Effector memory CD8-positive, alpha-beta T cell (primary cell): ENCODE measurements around the gene TNNC2.

Source experiments
- ATAC-seq: fragments of 150-1000 bp; cut with Tn5 transposase; replicated peaks from 2 replicates; pipeline ENCODE4 v1.10.0; 2021; ENCODE audit warnings: mild to moderate bottlenecking, moderate library complexity
- DNase-seq, 3 experiments: peaks; one replicate each; pipeline ENCODE4 v3.0.0; 2021
- H3K27ac Mint-ChIP-seq, 2 donors: one replicate each; pipeline ENCODE4 v1.8.0; 2022; ENCODE audit warnings: mild to moderate bottlenecking in 2 of 2, mixed read lengths in 2 of 2, moderate library complexity in 2 of 2
- H3K27me3 Mint-ChIP-seq, 2 donors: one replicate each; pipeline ENCODE4 v1.8.0; 2022; ENCODE audit warnings: mixed read lengths in 2 of 2
- H3K36me3 Mint-ChIP-seq: one replicate; pipeline ENCODE4 v1.8.0; 2022; ENCODE audit warnings: mild to moderate bottlenecking, moderate library complexity, mixed read lengths; ENCODE audit not compliant: insufficient read depth
- H3K4me1 Mint-ChIP-seq, 2 donors: one replicate each; pipeline ENCODE4 v1.8.0; 2022; ENCODE audit warnings: low read depth in 2 of 2, mixed read lengths in 2 of 2
- H3K4me3 Mint-ChIP-seq, 2 donors: one replicate each; pipeline ENCODE4 v1.8.0; 2022; ENCODE audit warnings: mild to moderate bottlenecking in 2 of 2, mixed read lengths in 2 of 2, moderate library complexity in 2 of 2
- H3K9me3 Mint-ChIP-seq, 2 donors: one replicate each; pipeline ENCODE4 v1.8.0; 2022; ENCODE audit warnings: mixed read lengths in 2 of 2

The TNNC2 gene

GRCh38 chr20:45823949-45824835, 2.9 kb downstream of the TNNC2 start:
- ATAC-seq (peak; percentile 87), DNase-seq (peak; percentile 14 to 38 (median 28))
- Mint-ChIP-seq H3K27ac (peak overlapping the region in 1 of 2 donors; percentile 88), H3K4me3 (peak overlapping the region; percentile 81 to 84), H3K27me3 (peaks cover 35 to 36% of the 10 kb centered on the region in 2 donors), H3K36me3 (no peaks in the 10 kb centered on the region), H3K4me1 (peaks cover 9 to 15% of the 10 kb centered on the region in 2 donors), H3K9me3 (no peaks in the 10 kb centered on the region)

DNA sequence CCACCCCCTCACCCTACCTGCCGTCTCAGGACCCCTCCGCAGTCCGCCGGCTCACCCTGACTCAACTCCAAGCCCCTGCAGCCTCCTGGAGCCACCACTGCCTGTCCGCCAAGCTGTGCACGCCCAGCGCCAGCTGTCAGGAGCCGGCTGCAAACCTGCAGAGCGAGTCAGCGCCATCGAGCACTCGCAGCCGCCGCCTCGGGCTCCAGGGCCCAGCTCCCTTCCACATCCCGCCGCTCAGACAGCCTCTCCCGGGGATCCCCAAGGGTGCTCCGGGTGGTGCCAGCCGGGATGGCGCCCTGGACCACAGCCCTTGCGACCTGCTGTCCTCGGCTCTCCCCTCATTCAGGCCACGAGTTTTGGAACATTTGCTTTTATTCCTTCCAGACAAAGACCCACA, 4.3 kb downstream of the TNNC2 start:
- DNase-seq (no peak), ATAC-seq (no peak)
- Mint-ChIP-seq H3K9me3 (no peaks in the 10 kb centered on the region), H3K36me3 (no peaks in the 10 kb centered on the region), H3K27ac (no peak overlapping the region), H3K27me3 (peaks cover 35 to 36% of the 10 kb centered on the region in 2 donors), H3K4me3 (peak overlapping the region in 1 of 2 donors; percentile 37), H3K4me1 (peaks cover 9 to 15% of the 10 kb centered on the region in 2 donors)

DNA sequence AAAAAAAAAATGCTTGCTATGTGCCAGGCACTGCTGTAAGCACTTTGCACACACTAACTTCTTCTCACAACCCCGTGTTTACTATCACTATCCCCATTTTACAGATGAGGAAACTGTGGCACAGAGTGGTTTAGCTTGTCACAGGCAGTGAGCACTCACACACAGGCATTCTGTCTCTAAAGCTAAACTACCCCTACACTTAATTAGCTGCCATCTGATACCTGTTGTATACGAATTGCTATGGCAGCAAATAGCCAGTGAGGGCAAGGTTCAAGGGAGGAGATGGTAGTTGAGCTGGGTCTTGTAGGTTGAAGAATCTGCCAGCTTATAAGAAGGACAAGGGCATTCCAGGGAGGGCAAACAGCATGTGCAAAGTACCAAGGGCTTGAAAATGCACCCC, 5.2 kb downstream of the TNNC2 start:
- no peaks in the 10 kb centered on the region for H3K36me3 Mint-ChIP-seq
- ATAC-seq (no peak), DNase-seq (no peak)
- H3K9me3 Mint-ChIP-seq = no peaks in the 10 kb centered on the region
- peaks cover 9 to 15% of the 10 kb centered on the region in 2 donors for H3K4me1 Mint-ChIP-seq
- no peak overlapping the region for H3K4me3 Mint-ChIP-seq
- H3K27me3 Mint-ChIP-seq = peaks cover 35 to 36% of the 10 kb centered on the region in 2 donors
- no peak overlapping the region for H3K27ac Mint-ChIP-seq

GRCh38 chr20:45819466-45819865, 7.6 kb downstream of the TNNC2 start:
- no peaks in the 10 kb centered on the region for H3K9me3 Mint-ChIP-seq
- no peak overlapping the region for H3K4me3 Mint-ChIP-seq
- no peak overlapping the region for H3K27ac Mint-ChIP-seq
- no peaks in the 10 kb centered on the region for H3K36me3 Mint-ChIP-seq
- peaks cover 28 to 30% of the 10 kb centered on the region in 2 donors for H3K27me3 Mint-ChIP-seq
- H3K4me1 Mint-ChIP-seq = peaks cover 8 to 12% of the 10 kb centered on the region in 2 donors
- ATAC-seq (no peak), DNase-seq (no peak)

DNA sequence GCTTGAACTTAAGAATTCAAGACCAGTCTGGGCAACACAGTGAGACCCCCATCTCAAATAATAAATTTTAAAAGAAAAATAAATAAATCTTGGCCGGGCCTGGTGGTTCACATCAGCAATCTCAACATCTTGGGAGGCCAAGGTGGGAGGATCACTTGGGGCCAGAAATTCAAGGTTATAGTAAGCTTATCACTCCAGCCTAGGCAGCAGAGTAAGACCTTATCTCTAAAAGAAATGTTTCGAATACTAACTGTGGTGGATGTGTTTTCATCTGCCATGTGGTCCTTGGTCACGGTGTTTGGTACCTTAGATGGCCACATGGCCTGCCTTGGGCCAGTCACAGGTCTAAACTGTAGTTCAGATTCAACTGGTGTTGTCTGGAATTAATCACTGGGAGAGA, 8.9 kb downstream of the TNNC2 start:
- Mint-ChIP-seq H3K4me1 (peaks cover 6% of the 10 kb centered on the region in 2 donors), H3K9me3 (no peaks in the 10 kb centered on the region), H3K27me3 (peaks cover 16 to 18% of the 10 kb centered on the region in 2 donors), H3K4me3 (no peak overlapping the region), H3K27ac (no peak overlapping the region), H3K36me3 (peaks cover 1% of the 10 kb centered on the region)
- ATAC-seq (no peak), DNase-seq (no peak)

GRCh38 chr20:45817376-45818194, 9.5 kb downstream of the TNNC2 start:
- ATAC-seq (no peak), DNase-seq (no peak)
- peaks cover 7 to 12% of the 10 kb centered on the region in 2 donors for H3K4me1 Mint-ChIP-seq
- peaks cover 4% of the 10 kb centered on the region for H3K36me3 Mint-ChIP-seq
- no peaks in the 10 kb centered on the region for H3K9me3 Mint-ChIP-seq
- no peak overlapping the region for H3K4me3 Mint-ChIP-seq
- H3K27me3 Mint-ChIP-seq = peaks cover 9 to 14% of the 10 kb centered on the region in 2 donors
- no peak overlapping the region for H3K27ac Mint-ChIP-seq

DNA sequence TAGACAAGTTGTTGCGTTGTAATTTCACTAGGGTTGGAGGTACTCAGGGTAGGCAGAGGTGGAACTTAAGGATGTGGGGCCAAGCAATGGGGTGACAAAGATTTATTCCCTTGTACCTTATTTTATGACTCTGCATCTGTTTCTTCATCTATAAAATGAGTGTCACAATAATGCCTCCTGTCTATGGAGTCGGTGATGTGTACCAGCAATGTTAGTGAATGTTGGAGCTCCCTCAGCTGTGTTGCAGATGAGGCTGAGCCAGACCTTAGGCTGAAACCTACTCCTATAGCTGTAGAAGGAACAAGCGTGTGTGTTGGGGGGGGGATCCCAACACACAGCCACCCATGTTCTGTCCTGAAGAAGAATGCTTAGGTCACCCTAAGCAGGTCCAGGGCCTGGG, 10.2 kb downstream of the TNNC2 start:
- peaks cover 12 to 19% of the 10 kb centered on the region in 2 donors for H3K4me1 Mint-ChIP-seq
- H3K27ac Mint-ChIP-seq = peak overlapping the region in 1 of 2 donors; percentile 30
- ATAC-seq (no peak), DNase-seq (no peak)
- peaks cover 7% of the 10 kb centered on the region for H3K36me3 Mint-ChIP-seq
- H3K4me3 Mint-ChIP-seq = no peak overlapping the region
- H3K27me3 Mint-ChIP-seq = peaks cover 3 to 7% of the 10 kb centered on the region in 2 donors
- H3K9me3 Mint-ChIP-seq = no peaks in the 10 kb centered on the region

DNA sequence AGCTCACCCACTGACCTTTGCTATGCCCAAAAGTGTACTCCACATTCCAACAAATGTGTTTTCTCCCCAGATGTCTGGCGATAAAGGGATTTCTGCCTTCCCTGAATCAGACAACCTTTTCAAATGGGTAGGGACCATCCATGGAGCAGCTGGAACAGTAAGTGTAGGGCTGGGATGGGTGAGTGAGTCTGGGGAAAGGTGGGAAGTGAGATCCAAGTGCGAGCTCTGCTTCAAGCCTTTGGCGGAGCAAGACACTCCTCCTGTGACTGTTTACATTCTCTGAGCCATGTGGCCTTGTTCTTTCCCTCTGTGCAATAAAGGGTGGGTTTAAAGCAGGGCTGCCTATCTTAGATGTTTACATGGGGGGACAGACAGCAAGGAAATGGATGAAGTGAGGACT, 12.8 kb downstream of the TNNC2 start:
- H3K4me1 Mint-ChIP-seq = peaks cover 14 to 19% of the 10 kb centered on the region in 2 donors
- H3K27me3 Mint-ChIP-seq = no peaks in the 10 kb centered on the region
- ATAC-seq = no peak
- H3K27ac Mint-ChIP-seq = no peak overlapping the region
- DNase-seq = no peak
- H3K4me3 Mint-ChIP-seq = no peak overlapping the region
- H3K9me3 Mint-ChIP-seq = no peaks in the 10 kb centered on the region
- peaks cover 17% of the 10 kb centered on the region for H3K36me3 Mint-ChIP-seq

- Mint-ChIP-seq H3K36me3 (peaks cover 23% of the 10 kb centered on the region), H3K27ac (no peak overlapping the region), H3K9me3 (no peaks in the 10 kb centered on the region), H3K4me3 (peak overlapping the region; percentile 84 to 90), H3K4me1 (peaks cover 14 to 19% of the 10 kb centered on the region in 2 donors), H3K27me3 (no peaks in the 10 kb centered on the region)
- DNase-seq = no peak
- ATAC-seq = no peak
These were observed 13.6 kb downstream of the TNNC2 start for GRCh38 chr20:45813489-45813888.

GRCh38 chr20:45813006-45813340, 14.1 kb downstream of the TNNC2 start:
- H3K4me1 Mint-ChIP-seq = peaks cover 14 to 19% of the 10 kb centered on the region in 2 donors
- no peak overlapping the region for H3K27ac Mint-ChIP-seq
- no peak for DNase-seq
- no peaks in the 10 kb centered on the region for H3K9me3 Mint-ChIP-seq
- no peak for ATAC-seq
- peak overlapping the region; percentile 84 to 90 for H3K4me3 Mint-ChIP-seq
- no peaks in the 10 kb centered on the region for H3K27me3 Mint-ChIP-seq
- H3K36me3 Mint-ChIP-seq = peaks cover 28% of the 10 kb centered on the region

- Mint-ChIP-seq H3K4me1 (peaks cover 14 to 19% of the 10 kb centered on the region in 2 donors), H3K4me3 (peak within 1 kb of the TSS; percentile 84 to 90), H3K27me3 (no peaks in the 10 kb centered on the region), H3K27ac (peak within 1 kb of the TSS in 1 of 2 donors; percentile 84), H3K36me3 (peaks cover 32% of the 10 kb centered on the region), H3K9me3 (no peaks in the 10 kb centered on the region)
- DNase-seq (peak; percentile 90 to 92 (median 91)), ATAC-seq (peak; percentile 99)
These were observed 14.7 kb downstream of the TNNC2 start, which contains the start of gene UBE2C for GRCh38 chr20:45812157-45813005. UBE2C (plus strand) TSS chr20:45812644; CDS start chr20:45812696, 52 bp downstream.

DNA sequence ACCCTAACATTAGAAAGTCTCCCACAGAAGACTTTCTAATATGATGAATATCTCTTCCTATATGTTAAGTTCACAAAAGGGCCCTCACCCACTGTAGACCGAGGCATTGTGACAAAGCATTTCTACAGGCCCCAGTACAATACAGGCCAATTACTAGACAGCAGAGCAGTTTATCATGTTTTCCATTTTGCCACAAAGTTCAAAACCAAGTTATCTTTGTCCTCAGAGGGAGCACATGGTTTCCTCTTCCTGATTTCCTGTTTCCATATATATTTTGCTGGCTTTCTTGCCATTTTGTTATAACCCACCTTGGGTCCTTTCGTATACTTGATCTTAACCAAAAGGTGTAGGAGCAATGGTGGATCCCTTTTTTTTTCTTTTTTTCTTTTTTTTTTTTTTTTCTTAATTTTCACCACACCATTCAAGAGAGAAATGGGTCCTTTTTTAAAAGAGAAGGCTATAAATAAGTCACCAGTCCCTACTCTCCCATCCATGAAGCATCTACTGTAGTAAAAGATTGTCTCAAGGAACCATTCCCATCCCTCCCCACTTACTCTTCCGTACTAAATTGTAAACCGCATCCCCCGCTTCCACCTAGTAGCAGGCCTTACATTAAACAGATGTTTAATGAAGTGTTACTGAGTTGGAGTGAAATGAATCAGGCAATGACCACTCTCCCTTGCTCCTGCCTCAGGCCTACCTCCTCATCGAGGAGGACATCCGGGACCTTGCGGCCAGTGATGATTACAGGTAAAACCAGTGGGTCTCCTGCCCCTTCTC, 16.7 kb downstream of the TNNC2 start:
- H3K4me1 Mint-ChIP-seq = peaks cover 14 to 19% of the 10 kb centered on the region in 2 donors
- peaks cover 51% of the 10 kb centered on the region for H3K36me3 Mint-ChIP-seq
- DNase-seq = no peak
- no peaks in the 10 kb centered on the region for H3K27me3 Mint-ChIP-seq
- no peaks in the 10 kb centered on the region for H3K9me3 Mint-ChIP-seq
- ATAC-seq = no peak
- H3K27ac Mint-ChIP-seq = peak overlapping the region in 1 of 2 donors; percentile 82
- H3K4me3 Mint-ChIP-seq = no peak overlapping the region
